GM18870 (cell line): ENCODE data around the gene SPATA7.
"Not testable (repeated sequence)": the region's sequence is repeated elsewhere in the genome, so short reads cannot be mapped to it uniquely, and the experiment has no call there.

ENCODE experiments used
- ATAC-seq: cut with Tn5 transposase; IDR thresholded peaks from one replicate; pipeline ENCODE4 v1.9.1; 2021; ENCODE audit warnings: moderate library complexity; ENCODE audit not compliant: unreplicated experiment

Gene SPATA7

GRCh38 chr14:88385212-88386101, at the start of gene SPATA7:
SPATA7 (plus strand) TSS chr14:88385657; CDS start chr14:88385819, 162 bp downstream.
- ATAC-seq, result peak; percentile 98

GRCh38 chr14:88340357-88340756, 45.1 kb upstream of the SPATA7 start:
- no peak for ATAC-seq

- ATAC-seq, result no peak
Observed at GRCh38 chr14:88342980-88343379, 42.5 kb upstream of the SPATA7 start.

- ATAC-seq, result no peak
Observed at GRCh38 chr14:88346048-88346639, 39.3 kb upstream of the SPATA7 start.

- ATAC-seq, result no peak
Observed at GRCh38 chr14:88348546-88348945, 36.9 kb upstream of the SPATA7 start.

GRCh38 chr14:88351966-88352691, 33.3 kb upstream of the SPATA7 start:
- no peak for ATAC-seq

GRCh38 chr14:88352698-88353097, 32.8 kb upstream of the SPATA7 start:
- no peak for ATAC-seq

GRCh38 chr14:88354358-88354757, 31.1 kb upstream of the SPATA7 start:
- no peak for ATAC-seq

- no peak for ATAC-seq
Observed at GRCh38 chr14:88359500-88359899, 26.0 kb upstream of the SPATA7 start.

GRCh38 chr14:88363644-88364043, 21.8 kb upstream of the SPATA7 start:
- ATAC-seq, result no peak

- no peak for ATAC-seq
Observed at GRCh38 chr14:88364710-88365413, 20.6 kb upstream of the SPATA7 start.

- ATAC-seq, result no peak
Observed at GRCh38 chr14:88369496-88369895, 16.0 kb upstream of the SPATA7 start.

GRCh38 chr14:88379706-88380343, 5.6 kb upstream of the SPATA7 start:
- ATAC-seq, result no peak

GRCh38 chr14:88380405-88380804, 5.1 kb upstream of the SPATA7 start:
- ATAC-seq, result no peak

- ATAC-seq, result not testable (repeated sequence)
Observed at GRCh38 chr14:88381634-88382033, 3.8 kb upstream of the SPATA7 start.

GRCh38 chr14:88384718-88385117, 739 bp upstream of the SPATA7 start:
- no peak for ATAC-seq

GRCh38 chr14:88386256-88386794, 868 bp downstream of the SPATA7 start:
- no peak for ATAC-seq

- ATAC-seq, result no peak
Observed at GRCh38 chr14:88388741-88389282, 3.4 kb downstream of the SPATA7 start.

GRCh38 chr14:88392609-88393008, 7.2 kb downstream of the SPATA7 start:
- no peak for ATAC-seq

GRCh38 chr14:88411039-88411438, 25.6 kb downstream of the SPATA7 start:
- no peak for ATAC-seq
